ENCODE measurements around the gene PPFIBP2. TPM values are rescaled to one million over a fixed set of nuclear protein-coding genes. Genes with fewer than 3 reads are reported as not detected.

Gene PPFIBP2
- total RNA-seq, 1 experiment from 2014 or later, result 21.5 TPM

DNA sequence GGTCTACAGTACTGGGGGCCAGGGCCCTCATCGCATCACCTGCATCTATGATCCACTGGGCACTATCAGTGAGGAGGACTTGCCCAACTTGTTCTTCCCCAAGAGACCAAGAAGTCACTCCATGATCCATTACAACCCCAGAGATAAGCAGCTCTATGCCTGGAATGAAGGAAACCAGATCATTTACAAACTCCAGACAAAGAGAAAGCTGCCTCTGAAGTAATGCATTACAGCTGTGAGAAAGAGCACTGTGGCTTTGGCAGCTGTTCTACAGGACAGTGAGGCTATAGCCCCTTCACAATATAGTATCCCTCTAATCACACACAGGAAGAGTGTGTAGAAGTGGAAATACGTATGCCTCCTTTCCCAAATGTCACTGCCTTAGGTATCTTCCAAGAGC, 3.8 kb upstream of the PPFIBP2 start:
- BruUV-seq (replicated peaks), result no TSS peak
- ChIA-PET CTCF (no interaction called here), POLR2A (no interaction called here)
- ATAC-seq (no peak), DNase-seq (ENCODE audit: low read depth, low spot score) (no peak)
- intact Hi-C loops (cut with micrococcal nuclease; ENCODE audit: unreplicated experiment) (no loop called here), in situ Hi-C loops (cut with HindIII; ENCODE audit: low pct_unique_long_range_greater_than_20kb, low sequenced_read_pairs) (no loop called here)
- Histone ChIP-seq H3K4me1 (ENCODE audit: control insufficient read depth, insufficient read depth, low read length) (peaks cover 13% of the 10 kb centered on the region), H3K27ac (ENCODE audit: low read length) (no peak overlapping the region), H3K4me3 (ENCODE audit: low read depth in 2 of 2, low read length in 2 of 2) (no peak overlapping the region), H3K27me3 (ENCODE audit: control insufficient read depth, insufficient read depth, low read length) (peaks cover 5% of the 10 kb centered on the region; the same call in 1 of the 2 replicates), H3K9me3 (ENCODE audit: control insufficient read depth, insufficient read depth, low read depth, low read length) (no peaks in the 10 kb centered on the region), H3K36me3 (ENCODE audit: control insufficient read depth, insufficient read depth, low read length) (no peaks in the 10 kb centered on the region)
- TF ChIP-seq, protein P1, sequence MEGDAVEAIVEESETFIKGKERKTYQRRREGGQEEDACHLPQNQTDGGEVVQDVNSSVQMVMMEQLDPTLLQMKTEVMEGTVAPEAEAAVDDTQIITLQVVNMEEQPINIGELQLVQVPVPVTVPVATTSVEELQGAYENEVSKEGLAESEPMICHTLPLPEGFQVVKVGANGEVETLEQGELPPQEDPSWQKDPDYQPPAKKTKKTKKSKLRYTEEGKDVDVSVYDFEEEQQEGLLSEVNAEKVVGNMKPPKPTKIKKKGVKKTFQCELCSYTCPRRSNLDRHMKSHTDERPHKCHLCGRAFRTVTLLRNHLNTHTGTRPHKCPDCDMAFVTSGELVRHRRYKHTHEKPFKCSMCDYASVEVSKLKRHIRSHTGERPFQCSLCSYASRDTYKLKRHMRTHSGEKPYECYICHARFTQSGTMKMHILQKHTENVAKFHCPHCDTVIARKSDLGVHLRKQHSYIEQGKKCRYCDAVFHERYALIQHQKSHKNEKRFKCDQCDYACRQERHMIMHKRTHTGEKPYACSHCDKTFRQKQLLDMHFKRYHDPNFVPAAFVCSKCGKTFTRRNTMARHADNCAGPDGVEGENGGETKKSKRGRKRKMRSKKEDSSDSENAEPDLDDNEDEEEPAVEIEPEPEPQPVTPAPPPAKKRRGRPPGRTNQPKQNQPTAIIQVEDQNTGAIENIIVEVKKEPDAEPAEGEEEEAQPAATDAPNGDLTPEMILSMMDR (IDR thresholded peaks at IDR 0.05), result no peak
- TF ChIP-seq POLR2AphosphoS5 (IDR thresholded peaks at IDR 0.05; ENCODE audit: low read depth, low read length), result no peak
- TF ChIP-seq REST (IDR thresholded peaks at IDR 0.05; ENCODE audit: insufficient read depth in 1 of 2, low read depth in 2 of 2, low read length in 1 of 2), result no peak
- no peak for TF ChIP-seq SIN3A (IDR thresholded peaks at IDR 0.05; ENCODE audit: borderline replicate concordance, insufficient read depth, low read depth, low read length)
- no peak for TF ChIP-seq TCF7L2 (IDR thresholded peaks at IDR 0.05; ENCODE audit: low read depth, low read length)

- ChIA-PET POLR2A (no interaction called here), CTCF (interaction anchor here (1.0 kb wide), 1 partner anchor 146 kb away, joined by 3 read pairs; no protein-coding TSS in a partner anchor)
- H3K9me3 ChIP-seq (ENCODE audit: control insufficient read depth, insufficient read depth, low read depth, low read length), result no peaks in the 10 kb centered on the region
- BruUV-seq (replicated peaks), result no TSS peak
- no peak for DNase-seq (ENCODE audit: low read depth, low spot score)
- H3K27me3 ChIP-seq (ENCODE audit: control insufficient read depth, insufficient read depth, low read length), result peaks cover 6% of the 10 kb centered on the region; the same call in 1 of the 2 replicates
- H3K4me1 ChIP-seq (ENCODE audit: control insufficient read depth, insufficient read depth, low read length), result peaks cover 17% of the 10 kb centered on the region
- H3K27ac ChIP-seq (ENCODE audit: low read length), result no peak overlapping the region
- no peak for ATAC-seq
- intact Hi-C loops (cut with micrococcal nuclease; ENCODE audit: unreplicated experiment), result no loop called here
- no peaks in the 10 kb centered on the region for H3K36me3 ChIP-seq (ENCODE audit: control insufficient read depth, insufficient read depth, low read length)
- H3K4me3 ChIP-seq (ENCODE audit: low read depth in 2 of 2, low read length in 2 of 2), result no peak overlapping the region
- no peak for TF ChIP-seq REST (IDR thresholded peaks at IDR 0.05; ENCODE audit: insufficient read depth in 1 of 2, low read depth in 2 of 2, low read length in 1 of 2)
- TF ChIP-seq TCF7L2 (IDR thresholded peaks at IDR 0.05; ENCODE audit: low read depth, low read length), result no peak
- TF ChIP-seq SIN3A (IDR thresholded peaks at IDR 0.05; ENCODE audit: borderline replicate concordance, insufficient read depth, low read depth, low read length), result no peak
- TF ChIP-seq, protein P1 (IDR thresholded peaks at IDR 0.05), result no peak
- TF ChIP-seq POLR2AphosphoS5 (IDR thresholded peaks at IDR 0.05; ENCODE audit: low read depth, low read length), result no peak
- in situ Hi-C loops (cut with HindIII; ENCODE audit: low pct_unique_long_range_greater_than_20kb, low sequenced_read_pairs), result no loop called here
Observed at GRCh38 chr11:7511401-7511800, 2.4 kb upstream of the PPFIBP2 start.
